Ectodermal cell (in vitro differentiated cells): ENCODE measurements around the gene CEP57L1.

ENCODE experiments used
- H3K27ac ChIP-seq: 2 replicates; pipeline ENCODE4 v1.7.0; 2013; ENCODE audit warnings: mild to moderate bottlenecking, low read depth, low read length; ENCODE audit not compliant: insufficient read depth, poor library complexity, severe bottlenecking
- H3K27me3 ChIP-seq: 2 replicates; pipeline ENCODE4 v1.7.0; 2013; ENCODE audit warnings: mild to moderate bottlenecking, low read length; ENCODE audit not compliant: insufficient read depth, control insufficient read depth, poor library complexity, severe bottlenecking
- H3K36me3 ChIP-seq: one replicate; pipeline ENCODE4 v1.7.0; 2013; ENCODE audit warnings: low read length; ENCODE audit not compliant: control insufficient read depth, insufficient read depth
- H3K4me1 ChIP-seq: one replicate; pipeline ENCODE4 v1.7.0; 2013; ENCODE audit warnings: low read length; ENCODE audit not compliant: control insufficient read depth, insufficient read depth
- H3K4me3 ChIP-seq: 2 replicates; pipeline ENCODE4 v1.7.0; 2013; ENCODE audit warnings: low read depth, low read length, control low read depth; ENCODE audit not compliant: insufficient read depth
- H3K9me3 ChIP-seq: 2 replicates; pipeline ENCODE4 v1.7.0; 2013; ENCODE audit warnings: mild to moderate bottlenecking, low read length, moderate library complexity; ENCODE audit not compliant: control insufficient read depth
- WGBS, 2 experiments: methylation state at CpG; one replicate each; pipeline ENCODE4 v1.1.7; 2013; ENCODE audit warnings: missing lambda C conversion rate in 2 of 2; 5-methylcytosine and 5-hydroxymethylcytosine counted together

CEP57L1 gene

GRCh38 chr6:109055771-109056235 is 39.5 kb upstream of the CEP57L1 start:
- Histone ChIP-seq H3K36me3 (no peaks in the 10 kb centered on the region), H3K27me3 (no peaks in the 10 kb centered on the region), H3K9me3 (no peaks in the 10 kb centered on the region), H3K4me3 (no peak overlapping the region), H3K4me1 (peaks cover 5% of the 10 kb centered on the region), H3K27ac (no peak overlapping the region)
- 94 to 100% methylated on average over 1 of the region's 1 CpG for WGBS, 2 experiments

GRCh38 chr6:109056661-109057060 is 38.6 kb upstream of the CEP57L1 start:
- H3K4me3 ChIP-seq, result no peak overlapping the region
- peaks cover 5% of the 10 kb centered on the region for H3K4me1 ChIP-seq
- H3K27ac ChIP-seq, result no peak overlapping the region
- no peaks in the 10 kb centered on the region for H3K27me3 ChIP-seq
- H3K36me3 ChIP-seq, result no peaks in the 10 kb centered on the region
- no peaks in the 10 kb centered on the region for H3K9me3 ChIP-seq

- Histone ChIP-seq H3K4me3 (no peak overlapping the region), H3K36me3 (no peaks in the 10 kb centered on the region), H3K4me1 (no peaks in the 10 kb centered on the region), H3K27me3 (no peaks in the 10 kb centered on the region), H3K27ac (no peak overlapping the region), H3K9me3 (no peaks in the 10 kb centered on the region)
- WGBS, 2 experiments, result 100% methylated on average over 2 of the region's 2 CpGs; no CpG with 5 or more reads in 1 of the 2 experiments
Measured at GRCh38 chr6:109058620-109059019, 36.7 kb upstream of the CEP57L1 start.

GRCh38 chr6:109059153-109059552 is 36.2 kb upstream of the CEP57L1 start:
- no peak overlapping the region for H3K27ac ChIP-seq
- no peaks in the 10 kb centered on the region for H3K27me3 ChIP-seq
- H3K4me3 ChIP-seq, result no peak overlapping the region
- H3K4me1 ChIP-seq, result no peaks in the 10 kb centered on the region
- H3K36me3 ChIP-seq, result no peaks in the 10 kb centered on the region
- 90 to 95% methylated on average over 3 of the region's 3 CpGs for WGBS, 2 experiments
- no peaks in the 10 kb centered on the region for H3K9me3 ChIP-seq

- Histone ChIP-seq H3K9me3 (no peaks in the 10 kb centered on the region), H3K4me3 (no peak overlapping the region), H3K27ac (no peak overlapping the region), H3K36me3 (no peaks in the 10 kb centered on the region), H3K27me3 (no peaks in the 10 kb centered on the region), H3K4me1 (no peaks in the 10 kb centered on the region)
- WGBS, 2 experiments, result 83 to 91% methylated on average over 3 to 4 of the region's 4 CpGs
Measured at GRCh38 chr6:109059571-109060021, 35.7 kb upstream of the CEP57L1 start.

- Histone ChIP-seq H3K27ac (no peak overlapping the region), H3K4me1 (no peaks in the 10 kb centered on the region), H3K4me3 (no peak overlapping the region), H3K36me3 (no peaks in the 10 kb centered on the region), H3K27me3 (no peaks in the 10 kb centered on the region), H3K9me3 (no peaks in the 10 kb centered on the region)
- WGBS, 2 experiments, result 83 to 85% methylated on average over 1 of the region's 2 CpGs
Measured at GRCh38 chr6:109060571-109060970, 34.7 kb upstream of the CEP57L1 start.

- Histone ChIP-seq H3K4me3 (no peak overlapping the region), H3K9me3 (no peaks in the 10 kb centered on the region), H3K36me3 (no peaks in the 10 kb centered on the region), H3K27me3 (no peaks in the 10 kb centered on the region), H3K4me1 (no peaks in the 10 kb centered on the region), H3K27ac (no peak overlapping the region)
- 85 to 93% methylated on average over 3 to 4 of the region's 5 CpGs for WGBS, 2 experiments
Measured at GRCh38 chr6:109062216-109062615, 33.1 kb upstream of the CEP57L1 start.

GRCh38 chr6:109062767-109063352 is 32.4 kb upstream of the CEP57L1 start:
- H3K4me1 ChIP-seq, result no peaks in the 10 kb centered on the region

GRCh38 chr6:109069746-109070145 is 25.6 kb upstream of the CEP57L1 start:
- H3K9me3 ChIP-seq, result no peaks in the 10 kb centered on the region
- WGBS, 2 experiments, result 89 to 93% methylated on average over 2 of the region's 2 CpGs
- no peaks in the 10 kb centered on the region for H3K27me3 ChIP-seq

More at GRCh38 chr6:109062767-109063352, 32.4 kb upstream of the CEP57L1 start:
- H3K9me3 ChIP-seq, result no peaks in the 10 kb centered on the region
- WGBS, 2 experiments, result 90 to 92% methylated on average over 4 of the region's 4 CpGs
- no peak overlapping the region for H3K27ac ChIP-seq
- H3K4me3 ChIP-seq, result no peak overlapping the region
- H3K36me3 ChIP-seq, result no peaks in the 10 kb centered on the region
- no peaks in the 10 kb centered on the region for H3K27me3 ChIP-seq

GRCh38 chr6:109071125-109071917 is 24.0 kb upstream of the CEP57L1 start:
- Histone ChIP-seq H3K27ac (no peak overlapping the region), H3K4me3 (no peak overlapping the region), H3K27me3 (no peaks in the 10 kb centered on the region), H3K4me1 (no peaks in the 10 kb centered on the region), H3K9me3 (no peaks in the 10 kb centered on the region), H3K36me3 (no peaks in the 10 kb centered on the region)
- 92 to 96% methylated on average over 7 of the region's 7 CpGs for WGBS, 2 experiments

More at GRCh38 chr6:109069746-109070145, 25.6 kb upstream of the CEP57L1 start:
- Histone ChIP-seq H3K36me3 (no peaks in the 10 kb centered on the region), H3K4me1 (no peaks in the 10 kb centered on the region), H3K27ac (no peak overlapping the region), H3K4me3 (no peak overlapping the region)
